T-helper 1 cell (primary cell): ENCODE results near the gene LRRC26.
"Not testable (repeated sequence)": the region's sequence is repeated elsewhere in the genome, so short reads cannot be mapped to it uniquely, and the experiment has no call there.

Source experiments
- DNase-seq, 5 donors: peaks; one replicate each; pipeline ENCODE4 v3.0.0-alpha.2; 2012 to 2020

The LRRC26 gene

DNA sequence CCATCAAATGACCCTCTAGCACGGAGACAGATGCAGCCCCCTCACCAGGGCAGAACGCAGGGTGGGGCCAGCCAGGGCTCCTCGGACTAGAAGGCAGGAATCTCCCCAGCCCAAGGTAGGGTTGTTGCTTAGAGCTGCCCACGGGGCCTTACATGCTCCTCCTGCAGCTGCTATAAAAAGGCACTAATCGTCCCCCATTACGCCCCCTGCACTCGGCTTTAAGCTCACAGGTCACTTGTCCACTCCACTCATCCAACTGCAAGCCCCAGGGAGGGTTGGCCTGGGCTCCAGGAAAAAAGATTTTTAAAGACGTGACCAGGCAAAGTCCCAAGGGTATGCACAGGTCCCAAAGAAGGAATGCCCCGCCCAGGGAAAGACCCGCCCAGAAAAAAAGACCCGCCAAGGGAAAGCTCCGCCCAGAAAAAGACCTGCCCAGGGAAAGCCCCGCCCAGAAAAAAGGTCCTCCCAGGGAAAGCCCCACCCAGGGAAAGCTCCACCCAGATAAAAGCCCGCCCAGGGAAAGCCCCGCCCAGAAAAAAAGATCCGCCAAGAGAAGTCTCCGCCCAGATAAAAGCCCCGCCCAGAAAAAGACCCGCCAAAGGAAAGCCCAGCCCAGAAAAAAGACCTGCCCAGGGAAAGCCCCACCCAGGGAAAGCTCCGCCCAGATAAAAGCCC is 19.8 kb downstream of the LRRC26 start:
- no peak for DNase-seq

DNA sequence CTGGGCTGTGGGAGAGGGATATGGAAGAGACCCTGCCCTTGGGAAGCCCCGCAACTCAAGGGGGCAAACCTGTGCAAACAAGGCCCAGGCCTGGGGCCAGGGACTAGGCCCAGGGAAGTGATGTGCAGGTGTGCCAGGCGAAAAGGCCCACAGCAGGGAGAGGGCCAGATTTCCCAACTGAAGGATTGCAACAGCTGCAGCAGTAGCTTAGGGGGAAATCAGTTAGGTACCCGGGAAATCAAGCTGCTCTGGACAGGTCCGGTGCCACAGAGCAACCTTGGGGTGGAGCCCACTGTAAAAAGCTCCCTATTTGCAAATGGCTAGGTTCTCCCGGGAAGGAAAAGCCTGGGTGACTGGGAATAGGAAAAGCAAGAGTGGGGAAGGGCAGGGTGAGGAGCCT is 20.5 kb downstream of the LRRC26 start:
- no peak for DNase-seq

DNA sequence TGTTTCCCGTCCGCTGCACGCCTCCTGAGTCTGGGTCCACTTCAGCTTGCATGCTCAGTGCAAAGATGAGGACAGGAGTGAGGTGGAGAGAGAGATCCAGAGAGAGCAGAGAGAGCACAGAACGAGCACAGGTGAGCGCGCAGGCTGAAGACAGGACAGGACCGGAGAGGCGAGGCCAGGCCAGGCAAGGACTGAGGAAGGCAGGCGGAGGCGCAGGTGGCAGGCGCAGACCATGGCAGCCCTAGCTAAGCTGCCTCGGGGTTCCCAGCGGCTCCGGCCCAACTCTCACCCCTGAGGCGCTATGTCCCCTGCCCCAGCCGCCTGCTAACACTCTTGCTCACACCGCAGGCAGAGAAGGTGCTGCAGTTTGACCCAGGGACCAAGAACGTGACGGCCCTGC is 21.2 kb downstream of the LRRC26 start:
- DNase-seq, result no peak

DNA sequence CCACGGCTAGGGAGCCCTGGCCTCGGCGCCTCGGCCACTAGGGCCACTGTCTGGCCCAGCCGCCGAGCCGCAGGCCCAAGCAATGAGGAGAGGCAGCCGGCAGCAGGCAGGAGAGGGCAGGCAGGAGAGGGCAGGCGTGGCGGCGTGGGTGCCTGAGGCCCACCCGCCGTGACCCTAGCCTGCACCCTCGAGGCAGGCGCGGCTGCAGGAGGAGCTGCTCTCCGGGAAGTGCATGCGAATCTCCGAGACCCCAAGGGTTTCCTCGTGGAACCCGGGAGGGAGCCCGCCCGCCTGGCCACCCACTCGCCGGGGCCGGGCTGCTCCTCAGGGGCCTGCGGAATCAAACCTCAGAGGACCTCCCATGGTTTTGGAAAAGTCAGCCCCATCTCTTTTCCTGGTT is 21.6 kb downstream of the LRRC26 start:
- DNase-seq, result peak in 1 of 5 donors; percentile 5

DNA sequence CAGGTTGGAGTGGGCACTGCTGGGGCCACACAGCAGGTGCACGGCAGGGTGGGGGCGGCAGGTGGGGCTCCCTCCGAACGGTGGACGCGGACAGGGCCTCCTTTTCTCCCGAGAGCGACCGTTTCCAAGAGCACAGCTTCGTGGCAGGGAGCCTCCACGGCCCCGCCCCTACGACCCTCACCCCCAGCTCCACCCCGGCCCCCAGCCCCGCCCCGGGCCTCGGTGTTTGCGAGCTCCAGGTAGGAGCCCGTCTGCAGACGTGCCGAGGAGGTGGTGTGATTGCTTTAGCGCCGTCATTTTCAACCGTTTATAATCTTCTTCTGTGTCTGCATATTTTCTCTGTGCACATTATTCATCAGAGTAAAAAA is 22.1 kb downstream of the LRRC26 start:
- DNase-seq, result no peak

DNA sequence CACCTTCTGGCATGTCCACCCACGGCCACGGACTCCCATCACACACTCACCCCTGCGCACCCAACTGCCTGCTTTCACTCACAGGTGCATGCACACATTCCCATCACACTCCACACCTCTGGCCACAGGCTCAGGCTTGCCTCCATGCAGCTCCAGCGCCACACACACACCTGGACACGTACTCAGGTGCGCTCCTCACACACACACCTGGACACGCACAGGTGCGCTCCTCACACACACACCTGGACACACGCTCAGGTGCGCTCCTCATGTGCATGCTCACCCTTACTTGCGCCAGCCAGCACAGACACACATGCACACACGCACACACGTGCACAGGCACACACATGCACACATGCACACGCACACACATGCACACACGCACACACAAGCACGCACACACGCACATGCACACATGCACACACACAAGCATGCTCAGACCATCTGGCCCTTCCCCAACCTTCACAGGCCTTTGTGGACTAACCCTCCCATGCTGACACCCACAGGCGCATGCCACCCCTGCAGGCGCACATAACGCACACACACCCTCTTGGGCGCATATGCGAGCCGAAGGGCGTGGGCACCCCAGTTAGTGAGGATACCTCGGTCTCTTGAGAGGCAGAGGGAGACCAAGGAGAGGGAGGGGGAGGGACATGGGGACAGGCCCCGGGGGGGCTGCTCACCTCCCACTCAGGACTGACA is 22.6 kb downstream of the LRRC26 start:
- peak in 1 of 5 donors; percentile 0 for DNase-seq

DNA sequence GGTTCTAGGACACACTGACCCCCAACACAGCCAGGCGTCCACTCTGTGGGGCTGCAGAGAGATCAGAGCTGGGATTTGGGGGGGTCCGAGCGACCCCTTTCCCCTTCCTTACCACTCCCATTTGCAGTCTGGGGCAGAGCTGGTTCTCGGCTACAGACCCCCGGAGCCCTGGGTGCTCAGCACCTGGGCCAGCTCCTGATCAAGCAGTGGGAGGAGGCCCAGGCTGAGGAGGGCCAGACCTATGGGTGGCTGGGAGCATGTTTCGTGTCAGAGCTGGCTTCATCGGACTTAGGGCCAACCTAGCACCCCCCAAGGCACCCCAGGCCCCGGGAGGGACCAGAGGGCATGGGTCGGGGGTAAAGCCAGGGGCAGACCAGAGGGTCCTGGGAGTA is 23.3 kb downstream of the LRRC26 start:
- no peak for DNase-seq

DNA sequence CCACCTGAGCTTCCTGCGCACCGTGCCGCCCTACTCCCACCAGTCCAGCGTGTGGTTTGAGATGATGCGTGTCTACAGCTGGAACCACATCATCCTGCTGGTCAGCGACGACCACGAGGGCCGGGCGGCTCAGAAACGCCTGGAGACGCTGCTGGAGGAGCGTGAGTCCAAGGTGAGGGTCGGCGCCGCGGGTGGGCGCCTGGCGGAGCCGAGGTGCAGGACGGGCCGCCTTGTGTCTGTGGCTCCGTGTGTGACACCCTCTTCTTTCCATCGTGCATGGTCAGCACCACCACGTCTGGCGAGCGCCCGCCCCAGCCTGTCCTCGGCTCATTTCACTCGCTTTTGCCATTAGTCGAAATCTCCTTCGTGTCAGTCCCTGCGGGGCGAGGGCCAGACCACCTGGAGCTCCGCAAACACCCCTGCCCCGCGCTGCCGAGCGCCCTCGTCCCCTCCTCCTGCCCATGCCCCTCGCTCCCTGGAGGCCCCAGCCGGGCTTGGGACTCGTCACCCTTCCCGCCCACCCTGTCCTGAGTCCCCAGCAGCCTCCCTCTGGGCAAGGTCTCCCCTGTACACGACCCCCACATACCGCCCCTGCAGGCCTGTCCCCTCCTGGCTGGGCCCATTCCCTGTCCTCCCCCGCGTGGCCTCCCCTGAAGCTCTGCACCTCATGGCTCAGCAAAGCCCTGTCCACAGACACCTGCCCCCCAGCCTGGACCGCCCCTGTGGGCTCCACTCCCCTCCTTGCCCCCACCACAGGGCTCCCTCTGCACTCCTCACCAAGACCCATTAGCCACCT is 23.9 kb downstream of the LRRC26 start:
- DNase-seq, result peak in 1 of 5 donors; percentile 2

DNA sequence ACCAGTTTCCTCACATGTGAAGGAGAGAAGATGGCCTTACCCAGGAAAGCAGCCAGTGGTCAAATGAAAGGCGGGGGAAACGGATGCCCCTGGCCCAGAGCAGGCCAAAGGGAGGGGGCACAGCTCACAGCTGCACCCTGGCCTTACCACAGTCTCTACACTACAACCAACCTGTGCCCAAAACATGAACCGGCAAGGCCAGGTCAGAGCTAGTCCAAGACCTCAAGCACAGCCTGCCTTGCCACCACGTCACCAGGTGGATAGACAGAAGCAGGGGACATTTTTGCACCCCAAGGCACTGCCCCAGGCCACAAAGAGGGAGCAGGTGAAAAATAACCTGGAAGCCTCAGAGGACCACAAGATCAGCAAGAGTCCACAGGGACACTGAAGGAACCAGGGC is 26.4 kb downstream of the LRRC26 start:
- no peak for DNase-seq

DNA sequence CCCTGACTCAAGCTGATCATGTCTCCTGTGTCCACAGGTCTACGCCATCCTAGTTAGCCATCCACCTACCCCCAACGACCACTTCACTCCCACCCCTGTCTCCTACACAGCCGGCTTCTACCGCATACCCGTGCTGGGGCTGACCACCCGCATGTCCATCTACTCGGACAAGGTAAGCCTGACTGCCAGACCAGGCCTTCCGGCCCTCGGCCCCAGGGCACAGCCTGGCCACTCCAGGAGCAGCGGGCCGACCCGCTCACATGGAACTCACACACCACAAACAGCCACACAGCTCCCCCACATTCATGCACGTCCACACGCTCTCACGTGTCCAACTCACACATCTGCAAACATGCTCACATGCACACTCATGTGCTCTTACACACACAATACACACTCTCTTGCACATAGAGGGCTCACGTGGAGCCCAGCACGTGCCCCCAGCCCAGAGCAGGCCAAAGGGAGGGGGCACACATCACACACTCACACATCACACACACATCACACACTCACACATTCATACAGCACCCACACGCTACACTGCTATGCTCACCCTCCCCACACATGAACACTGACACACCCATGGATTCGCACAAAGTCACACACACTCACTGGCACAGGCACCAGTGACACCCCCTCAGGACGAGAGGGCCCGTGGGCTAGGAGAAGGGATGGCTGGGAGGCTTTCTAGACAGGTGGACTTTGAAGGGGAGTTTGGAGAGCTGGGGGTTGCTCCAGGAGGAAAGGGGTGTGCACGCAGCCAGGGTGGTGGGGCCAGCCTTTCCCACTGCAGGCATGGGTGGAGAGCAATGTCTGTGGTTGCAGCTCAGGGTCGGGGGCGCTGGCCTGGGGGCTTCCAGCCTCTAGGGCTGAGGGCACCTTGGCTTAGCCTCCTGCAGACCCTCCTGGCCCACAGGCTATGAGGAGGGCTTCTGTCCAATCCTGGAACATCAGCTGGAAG is 27.6 kb downstream of the LRRC26 start:
- no peak for DNase-seq

DNA sequence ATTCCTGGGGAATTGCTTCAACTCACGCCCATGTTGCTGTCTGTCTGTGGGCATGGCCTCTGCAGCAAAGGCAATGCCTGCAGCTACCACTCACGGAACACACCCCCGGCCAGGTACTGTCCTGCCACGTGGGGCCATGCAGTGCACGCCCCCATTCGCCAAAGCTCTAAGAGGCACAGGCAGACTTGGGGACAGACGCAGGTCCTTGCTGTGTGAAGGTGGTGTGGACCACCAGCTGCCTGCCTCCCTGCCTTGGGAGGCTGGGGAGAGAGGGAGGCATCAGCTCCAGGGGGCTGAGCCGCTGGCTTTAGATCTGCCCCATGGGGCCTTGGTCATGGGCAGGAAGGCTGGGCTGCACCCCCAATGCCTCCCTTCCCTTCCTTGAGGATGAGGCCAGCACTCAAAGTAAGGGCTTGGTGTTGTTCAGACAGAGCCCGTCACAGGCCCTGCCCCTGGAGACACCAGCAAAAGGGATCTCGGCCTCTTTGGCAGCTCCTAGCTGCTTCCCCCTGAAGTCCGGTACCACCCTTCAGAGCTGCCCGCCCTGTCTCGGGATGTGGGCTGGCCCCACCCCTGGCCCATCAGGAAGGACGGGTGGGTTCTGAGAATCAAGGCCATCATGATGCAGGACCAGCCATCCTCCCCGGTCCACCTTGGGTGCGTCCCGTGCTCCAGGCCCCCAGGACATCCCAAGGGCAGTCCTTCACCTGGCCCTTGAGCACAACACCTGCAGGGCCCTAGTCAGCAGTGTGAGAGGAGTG is 28.6 kb downstream of the LRRC26 start:
- DNase-seq, result no peak

DNA sequence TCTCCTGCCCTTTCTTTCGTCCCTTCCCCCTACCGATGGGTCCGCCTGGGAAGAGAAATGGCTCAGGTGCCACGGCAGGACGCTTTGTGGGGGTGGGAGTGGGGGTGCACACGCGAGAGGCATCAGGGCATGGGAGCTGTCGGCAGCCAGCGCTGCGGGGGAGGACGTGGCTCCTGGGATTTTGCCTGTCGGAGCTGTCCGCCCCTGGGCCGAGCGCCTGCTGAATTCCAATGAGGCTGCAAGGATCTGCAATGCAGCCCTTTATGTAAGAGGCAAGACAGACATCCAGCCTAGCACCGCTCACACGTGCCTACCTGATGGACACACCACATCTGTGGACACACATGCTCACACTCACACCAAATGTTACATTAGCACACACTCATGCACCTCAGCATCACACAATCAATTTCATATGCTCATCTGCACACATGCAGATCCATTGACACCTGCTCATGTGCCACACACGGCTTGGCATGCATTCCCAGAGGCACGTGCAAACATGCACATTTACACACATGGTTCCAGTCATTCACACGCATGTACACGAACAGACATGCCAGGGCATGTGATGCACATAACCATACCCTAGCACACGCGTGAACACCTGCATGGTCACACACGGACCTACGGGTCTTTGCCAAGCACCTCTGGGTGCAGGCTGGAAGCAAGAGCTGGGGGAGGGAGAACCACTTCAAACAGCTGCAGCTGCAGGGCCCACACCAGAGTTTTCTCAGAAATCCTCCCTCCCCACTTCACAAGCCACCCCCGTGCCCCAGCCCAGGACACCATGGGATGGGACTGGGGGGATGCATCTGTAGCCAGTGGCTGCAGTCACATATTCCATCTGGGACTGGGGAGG is 29.5 kb downstream of the LRRC26 start:
- DNase-seq, result no peak

DNA sequence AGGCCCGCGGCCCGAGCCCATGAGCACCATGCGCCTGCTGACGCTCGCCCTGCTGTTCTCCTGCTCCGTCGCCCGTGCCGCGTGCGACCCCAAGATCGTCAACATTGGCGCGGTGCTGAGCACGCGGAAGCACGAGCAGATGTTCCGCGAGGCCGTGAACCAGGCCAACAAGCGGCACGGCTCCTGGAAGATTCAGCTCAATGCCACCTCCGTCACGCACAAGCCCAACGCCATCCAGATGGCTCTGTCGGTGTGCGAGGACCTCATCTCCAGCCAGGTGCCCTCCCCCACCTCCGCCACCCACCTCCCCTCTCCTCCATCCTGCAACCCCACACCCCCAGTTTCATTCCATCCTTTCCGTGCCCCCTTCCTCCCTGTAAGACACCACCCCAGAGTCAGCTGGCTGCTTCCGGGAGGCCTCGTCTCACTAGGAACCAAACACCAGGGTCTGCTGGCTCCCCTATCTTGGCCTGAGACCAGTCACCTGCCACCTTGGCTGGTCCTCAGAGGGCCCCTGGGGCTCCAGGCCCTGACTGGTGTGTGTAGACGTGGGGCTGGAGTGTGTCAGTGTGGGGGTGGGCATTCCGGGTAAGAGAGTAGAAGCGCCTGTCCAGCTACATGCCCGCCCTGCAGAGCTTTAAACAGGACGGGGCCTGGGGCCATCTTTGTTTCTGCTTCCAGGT is 30.2 kb downstream of the LRRC26 start:
- no peak for DNase-seq

DNA sequence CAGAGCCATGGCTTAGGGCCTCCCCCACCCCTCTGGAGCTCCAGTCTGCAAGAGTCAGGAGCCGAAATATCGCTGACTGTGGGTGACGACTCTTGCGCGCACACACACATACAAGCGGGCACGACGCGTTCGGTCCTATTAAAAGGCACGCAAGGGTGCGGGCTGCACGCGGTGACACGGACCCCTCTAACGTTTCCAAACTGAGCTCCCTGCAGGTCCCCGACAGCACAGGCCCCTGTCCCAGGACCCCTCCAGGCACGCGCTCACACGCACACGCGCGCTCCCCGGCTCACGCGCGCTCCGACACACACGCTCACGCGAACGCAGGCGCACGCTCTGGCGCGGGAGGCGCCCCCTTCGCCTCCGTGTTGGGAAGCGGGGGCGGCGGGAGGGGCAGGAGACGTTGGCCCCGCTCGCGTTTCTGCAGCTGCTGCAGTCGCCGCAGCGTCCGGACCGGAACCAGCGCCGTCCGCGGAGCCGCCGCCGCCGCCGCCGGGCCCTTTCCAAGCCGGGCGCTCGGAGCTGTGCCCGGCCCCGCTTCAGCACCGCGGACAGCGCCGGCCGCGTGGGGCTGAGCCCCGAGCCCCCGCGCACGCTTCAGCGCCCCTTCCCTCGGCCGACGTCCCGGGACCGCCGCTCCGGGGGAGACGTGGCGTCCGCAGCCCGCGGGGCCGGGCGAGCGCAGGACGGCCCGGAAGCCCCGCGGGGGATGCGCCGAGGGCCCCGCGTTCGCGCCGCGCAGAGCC is 31.0 kb downstream of the LRRC26 start, which contains the start of gene GRIN1:
Gene GRIN1, plus strand, starts transcription at position 433 of the 746 bp plus-strand sequence. CDS start 333 bp downstream, outside the sequence.
- DNase-seq, result peak in 1 of 5 donors; percentile 48

DNA sequence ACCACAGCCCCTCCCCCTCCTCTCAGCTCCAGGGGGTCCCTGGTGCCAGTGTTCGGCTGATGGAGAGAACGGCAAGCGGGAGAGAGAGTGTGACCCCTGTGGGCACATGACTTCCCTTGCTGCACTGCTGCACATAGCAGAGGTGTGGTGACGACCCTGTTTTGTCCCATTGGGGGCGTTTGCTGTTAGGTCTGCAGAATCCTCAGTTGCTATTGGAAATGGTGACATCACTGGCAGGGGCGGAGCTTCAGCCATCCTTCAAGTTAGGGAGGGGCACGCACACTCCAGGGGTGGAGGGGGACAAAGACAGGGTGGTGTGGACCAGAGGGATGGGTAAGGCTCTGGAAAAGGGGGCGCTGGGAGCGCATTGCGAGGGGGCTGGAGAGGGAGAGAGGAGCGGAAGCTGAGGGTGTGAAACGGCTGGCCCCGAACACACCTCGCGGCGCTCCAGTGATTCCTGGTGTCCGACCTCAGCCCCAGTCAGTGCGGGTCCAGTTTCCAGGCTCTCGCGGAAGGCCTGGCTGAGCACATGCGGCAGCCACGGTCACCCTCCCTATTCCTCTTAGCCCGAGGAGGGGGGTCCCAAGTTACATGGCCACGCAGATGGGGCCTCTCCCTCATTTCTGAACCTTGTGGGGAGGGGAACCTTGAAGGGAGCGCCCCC is 31.7 kb downstream of the LRRC26 start:
- DNase-seq, result no peak

DNA sequence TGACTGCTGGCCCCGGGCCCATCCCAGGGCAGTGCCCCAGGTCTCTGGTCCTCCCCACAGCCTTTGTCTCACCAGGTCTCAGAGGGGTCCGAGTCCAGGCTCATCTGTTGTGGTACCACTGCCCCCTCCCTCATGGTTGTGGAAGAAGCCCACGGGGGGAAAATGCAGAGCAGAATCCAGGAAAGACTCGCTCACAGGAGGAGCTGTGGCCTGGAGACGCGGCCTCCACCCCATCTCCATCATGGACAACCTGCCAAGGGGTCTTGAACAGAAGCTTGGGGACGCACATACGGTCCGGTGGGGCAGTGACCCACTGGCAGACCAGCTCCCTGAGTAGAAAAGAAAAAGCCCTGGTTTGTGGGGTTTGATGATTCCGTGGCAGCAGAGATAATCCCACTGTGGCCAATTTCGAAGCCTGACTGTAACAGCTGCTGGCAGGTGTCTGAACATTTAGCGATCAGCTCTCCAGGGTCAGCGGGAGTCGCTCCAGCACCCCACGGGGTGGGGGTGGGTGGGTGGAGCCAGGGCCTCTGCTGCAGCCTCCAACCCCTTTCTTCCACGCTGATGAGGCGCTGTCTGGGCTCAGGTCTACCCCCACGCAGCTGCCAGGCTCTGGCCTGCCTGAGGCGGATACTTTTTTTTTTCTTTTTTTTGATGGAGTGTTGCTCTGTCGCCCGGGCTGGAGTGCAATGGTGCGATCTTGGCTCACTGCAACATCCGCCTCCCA is 32.8 kb downstream of the LRRC26 start:
- no peak for DNase-seq

DNA sequence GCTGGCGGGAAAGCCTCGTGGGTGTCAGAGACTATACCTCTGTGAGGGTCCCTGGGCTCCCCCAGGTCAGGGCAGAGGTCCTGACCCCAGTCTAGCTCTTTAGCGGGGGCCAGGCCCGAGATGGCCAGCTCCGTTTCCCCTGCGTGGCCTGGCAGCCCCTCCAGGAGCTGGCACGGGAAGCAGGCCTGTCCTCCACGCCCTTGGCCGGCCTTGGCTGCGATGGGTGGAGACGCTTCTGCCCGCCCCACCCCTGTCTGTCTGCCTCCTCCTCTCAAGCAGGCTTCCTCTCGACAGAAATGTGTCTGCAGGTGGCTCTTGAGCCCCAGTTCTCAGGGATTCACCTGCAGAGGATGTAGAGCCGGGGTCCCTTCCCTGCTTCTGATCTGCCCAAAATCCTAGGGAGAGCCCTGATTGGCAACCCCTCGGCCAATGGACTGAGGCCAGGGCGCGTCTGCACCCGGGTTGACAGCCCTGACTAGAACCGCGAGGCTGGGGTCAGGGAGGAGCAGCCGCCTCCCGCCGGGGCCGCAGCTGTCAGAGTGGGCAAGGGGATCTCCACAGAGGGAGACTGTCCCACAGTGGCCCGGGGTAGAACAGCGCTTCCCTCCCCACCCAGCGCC is 33.5 kb downstream of the LRRC26 start:
- DNase-seq, result no peak

DNA sequence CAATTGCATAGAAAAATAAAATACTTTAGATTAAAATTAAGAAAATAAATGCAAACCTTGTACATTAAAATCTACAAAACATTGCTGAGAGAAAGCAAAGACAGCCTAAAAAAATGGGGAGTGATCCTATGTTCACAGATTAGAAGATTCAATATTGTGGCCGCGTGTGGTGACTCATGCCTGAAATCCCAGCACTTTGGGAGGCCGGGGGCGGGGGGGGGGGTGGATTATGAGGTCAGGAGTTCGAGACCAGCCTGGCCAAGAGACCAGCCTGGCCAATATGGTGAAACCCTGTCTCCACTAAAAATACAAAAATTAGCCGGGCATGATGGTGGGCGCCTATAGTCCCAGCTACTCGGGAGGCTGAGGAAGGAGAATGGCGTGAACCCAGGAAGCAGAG is 34.7 kb downstream of the LRRC26 start:
- not testable (repeated sequence) for DNase-seq
